Mucosa of rectum (tissue), 2 donors: ENCODE data around the gene DDT.
"Not testable (repeated sequence)": the region's sequence is repeated elsewhere in the genome, so short reads cannot be mapped to it uniquely, and the experiment has no call there.

Experiments used
- H3K27ac ChIP-seq, 2 donors: one replicate each; pipeline ENCODE4 v1.7.0; 2013; ENCODE audit warnings: inconsistent platforms in 2 of 2, low read depth in 2 of 2, low read length in 2 of 2
- H3K27me3 ChIP-seq, 2 donors: one replicate each; pipeline ENCODE4 v1.7.0; 2013; ENCODE audit warnings: low read length in 2 of 2; ENCODE audit not compliant: control insufficient read depth in 2 of 2, insufficient read depth in 2 of 2
- H3K36me3 ChIP-seq, 2 donors: one replicate each; pipeline ENCODE4 v1.7.0; 2013; ENCODE audit warnings: low read length in 2 of 2; ENCODE audit not compliant: control insufficient read depth in 2 of 2, insufficient read depth in 2 of 2
- H3K4me1 ChIP-seq, 2 donors: one replicate each; pipeline ENCODE4 v1.7.0; 2013; ENCODE audit warnings: low read length in 2 of 2, mild to moderate bottlenecking in 1 of 2; ENCODE audit not compliant: control insufficient read depth in 2 of 2, insufficient read depth in 2 of 2
- H3K4me3 ChIP-seq, 2 donors: one replicate each; pipeline ENCODE4 v1.7.0; 2013; ENCODE audit warnings: low read length in 2 of 2
- H3K9ac ChIP-seq, 2 donors: one replicate each; pipeline ENCODE4 v1.7.0; 2013; ENCODE audit warnings: low read length in 2 of 2, low read depth in 1 of 2, mild to moderate bottlenecking in 1 of 2
- H3K9me3 ChIP-seq, 2 donors: one replicate each; pipeline ENCODE4 v1.7.0; 2013; ENCODE audit warnings: low read length in 2 of 2; ENCODE audit not compliant: control insufficient read depth in 2 of 2
- donor health status: healthy.
- donor health status: Normal muscosa, but diverticular disease.

Gene DDT

DNA sequence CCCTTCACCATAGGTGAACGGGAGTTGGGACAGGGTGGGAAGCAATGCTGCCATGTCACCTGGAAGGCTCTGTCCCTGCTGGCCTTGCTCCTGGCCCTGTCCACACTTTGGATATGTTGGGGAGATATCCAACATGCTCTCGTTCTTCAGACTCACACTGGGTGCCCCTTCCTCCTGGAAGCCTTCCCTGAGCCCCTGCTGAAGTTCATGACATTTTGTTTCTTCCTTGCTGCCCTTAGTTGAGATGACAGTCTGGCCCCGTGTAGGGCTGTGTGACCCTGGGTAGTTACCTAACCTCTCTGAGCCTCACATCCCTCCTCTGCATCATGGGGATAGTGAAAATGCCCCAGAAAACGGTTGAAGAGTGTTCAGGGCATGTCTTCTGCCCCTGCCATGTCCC, 20.8 kb downstream of the DDT start:
- H3K36me3 ChIP-seq, H3K27ac ChIP-seq, H3K4me1 ChIP-seq, H3K9ac ChIP-seq, H3K27me3 ChIP-seq, H3K4me3 ChIP-seq, H3K9me3 ChIP-seq: not testable (repeated sequence)

DNA sequence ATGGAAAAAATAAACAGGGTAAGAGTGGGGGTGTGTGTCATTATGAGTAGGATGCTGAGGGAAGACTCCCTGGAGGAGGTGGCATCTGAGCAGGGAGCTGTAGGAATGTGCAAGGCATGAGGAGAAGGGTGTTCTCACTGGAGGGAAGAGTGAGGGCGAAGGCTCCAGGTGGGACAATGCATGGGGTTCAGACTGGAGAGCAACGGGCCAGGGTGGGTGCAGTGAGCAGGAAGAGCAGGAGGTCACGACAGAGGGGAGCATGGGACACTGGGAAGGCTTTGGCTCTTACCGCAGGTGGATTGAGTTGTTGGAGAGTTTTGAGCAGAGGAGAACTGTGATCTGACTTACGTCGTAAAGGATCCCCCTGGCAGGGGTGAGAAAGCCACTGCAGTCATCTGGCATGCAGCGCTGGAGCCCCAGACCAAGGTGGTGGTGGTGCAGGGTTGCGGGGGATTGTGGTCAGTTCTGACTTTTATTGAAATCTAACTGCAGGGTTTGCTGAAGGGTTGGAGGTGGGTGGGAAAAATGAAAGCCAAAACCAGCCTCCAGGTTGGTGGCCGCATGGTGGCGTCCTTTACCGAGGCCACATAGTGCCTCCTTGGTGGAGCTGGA, 21.3 kb downstream of the DDT start:
- H3K4me3 ChIP-seq, H3K9ac ChIP-seq, H3K27ac ChIP-seq, H3K36me3 ChIP-seq, H3K27me3 ChIP-seq, H3K9me3 ChIP-seq, H3K4me1 ChIP-seq: not testable (repeated sequence)

GRCh38 chr22:23951383-23951782, 22.9 kb downstream of the DDT start:
- not testable (repeated sequence) for H3K9ac ChIP-seq, H3K27me3 ChIP-seq, H3K9me3 ChIP-seq, H3K36me3 ChIP-seq, H3K27ac ChIP-seq, H3K4me1 ChIP-seq, H3K4me3 ChIP-seq

- not testable (repeated sequence) for H3K36me3 ChIP-seq, H3K9me3 ChIP-seq, H3K27me3 ChIP-seq, H3K4me3 ChIP-seq, H3K4me1 ChIP-seq, H3K9ac ChIP-seq, H3K27ac ChIP-seq
Observed at GRCh38 chr22:23949764-23950163, 24.5 kb downstream of the DDT start.

- not testable (repeated sequence) for H3K27me3 ChIP-seq, H3K36me3 ChIP-seq, H3K9me3 ChIP-seq, H3K4me3 ChIP-seq, H3K9ac ChIP-seq, H3K27ac ChIP-seq, H3K4me1 ChIP-seq
Observed at GRCh38 chr22:23947391-23947790, 26.9 kb downstream of the DDT start.

- H3K9me3 ChIP-seq, H3K36me3 ChIP-seq, H3K9ac ChIP-seq, H3K4me3 ChIP-seq, H3K27ac ChIP-seq, H3K4me1 ChIP-seq, H3K27me3 ChIP-seq: not testable (repeated sequence)
Observed at GRCh38 chr22:23940166-23940565, 34.1 kb downstream of the DDT start.

GRCh38 chr22:23939017-23939357, 35.3 kb downstream of the DDT start:
- H3K27me3 ChIP-seq, result no peaks in the 10 kb centered on the region
- no peak overlapping the region for H3K4me3 ChIP-seq
- H3K36me3 ChIP-seq, result no peaks in the 10 kb centered on the region
- no peaks in the 10 kb centered on the region for H3K9me3 ChIP-seq
- H3K9ac ChIP-seq, result no peak overlapping the region
- no peaks in the 10 kb centered on the region for H3K4me1 ChIP-seq
- H3K27ac ChIP-seq, result no peak overlapping the region

GRCh38 chr22:23938328-23939016, 35.8 kb downstream of the DDT start:
- no peaks in the 10 kb centered on the region for H3K27me3 ChIP-seq
- no peak overlapping the region for H3K27ac ChIP-seq
- H3K36me3 ChIP-seq, result no peaks in the 10 kb centered on the region
- no peaks in the 10 kb centered on the region for H3K4me1 ChIP-seq
- no peak overlapping the region for H3K9ac ChIP-seq
- H3K4me3 ChIP-seq, result no peak overlapping the region
- no peaks in the 10 kb centered on the region for H3K9me3 ChIP-seq

- no peak overlapping the region for H3K4me3 ChIP-seq
- no peaks in the 10 kb centered on the region for H3K27me3 ChIP-seq
- H3K27ac ChIP-seq, result no peak overlapping the region
- H3K36me3 ChIP-seq, result peaks cover 45 to 58% of the 10 kb centered on the region in 2 donors
- peaks cover 0 to 4% of the 10 kb centered on the region in 2 donors for H3K9me3 ChIP-seq
- no peak overlapping the region for H3K9ac ChIP-seq
- no peaks in the 10 kb centered on the region for H3K4me1 ChIP-seq
Observed at GRCh38 chr22:23926561-23926960, 47.7 kb downstream of the DDT start.

- Histone ChIP-seq H3K27ac (no peak overlapping the region), H3K27me3 (no peaks in the 10 kb centered on the region), H3K9ac (no peak overlapping the region), H3K36me3 (peaks cover 48 to 58% of the 10 kb centered on the region in 2 donors), H3K4me3 (no peak overlapping the region), H3K4me1 (no peaks in the 10 kb centered on the region), H3K9me3 (peaks cover 0 to 4% of the 10 kb centered on the region in 2 donors)
Observed at GRCh38 chr22:23925020-23925606, 49.1 kb downstream of the DDT start.
